HG02870 (cell line): Measurements from ENCODE around the gene FNDC3B.
A peak's percentile ranks its signal among the peaks of the same experiment; 100 is the strongest.

ENCODE experiments used
- ATAC-seq: cut with Tn5 transposase; IDR thresholded peaks from one replicate; pipeline ENCODE4 v1.9.1; 2021; ENCODE audit warnings: mild to moderate bottlenecking, moderate library complexity; ENCODE audit not compliant: unreplicated experiment

The FNDC3B gene

DNA sequence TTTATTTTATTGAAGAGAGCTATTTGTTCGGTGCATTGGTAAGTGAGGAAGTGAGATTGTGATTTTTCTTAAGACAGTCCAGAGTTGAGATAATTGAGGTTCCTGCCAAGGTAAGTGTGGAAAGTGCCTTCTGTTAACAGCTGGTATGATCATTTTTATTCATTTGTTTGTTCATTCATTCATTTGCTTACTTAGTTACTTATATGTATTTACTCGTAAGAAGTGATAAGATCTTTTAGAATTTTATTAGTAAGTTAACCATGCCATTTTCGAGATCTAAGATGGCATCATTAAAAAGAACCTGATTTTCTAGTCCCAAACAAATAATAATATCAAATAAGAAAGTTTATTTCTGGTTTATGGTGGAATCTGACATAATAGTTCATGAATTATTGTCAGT is 258.9 kb downstream of the FNDC3B start:
- ATAC-seq, result no peak

- no peak for ATAC-seq
These were observed 260.8 kb downstream of the FNDC3B start for GRCh38 chr3:172300187-172300586.

DNA sequence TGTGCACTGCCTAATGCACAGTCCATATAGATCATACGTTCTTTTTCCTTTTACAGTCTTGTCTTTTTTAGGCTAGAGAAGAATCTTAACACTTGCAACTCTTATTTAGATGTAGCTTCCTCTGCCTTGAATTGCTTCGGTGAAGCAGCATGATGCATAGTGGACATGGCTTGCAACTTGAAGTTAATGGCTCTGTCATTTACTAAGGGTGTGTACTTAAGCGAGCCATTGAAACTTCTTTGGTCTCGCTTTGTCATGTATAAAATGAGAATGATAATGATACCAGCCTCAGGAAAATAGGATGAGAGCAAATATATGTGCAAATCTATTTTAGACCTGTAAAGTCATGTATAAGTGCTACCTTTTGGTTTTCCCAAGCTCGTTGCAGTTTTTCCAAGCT is 261.5 kb downstream of the FNDC3B start:
- ATAC-seq, result no peak

- ATAC-seq, result no peak
These were observed 262.8 kb downstream of the FNDC3B start for GRCh38 chr3:172302203-172302602.

- ATAC-seq, result no peak
These were observed 263.8 kb downstream of the FNDC3B start for GRCh38 chr3:172303181-172303580.

DNA sequence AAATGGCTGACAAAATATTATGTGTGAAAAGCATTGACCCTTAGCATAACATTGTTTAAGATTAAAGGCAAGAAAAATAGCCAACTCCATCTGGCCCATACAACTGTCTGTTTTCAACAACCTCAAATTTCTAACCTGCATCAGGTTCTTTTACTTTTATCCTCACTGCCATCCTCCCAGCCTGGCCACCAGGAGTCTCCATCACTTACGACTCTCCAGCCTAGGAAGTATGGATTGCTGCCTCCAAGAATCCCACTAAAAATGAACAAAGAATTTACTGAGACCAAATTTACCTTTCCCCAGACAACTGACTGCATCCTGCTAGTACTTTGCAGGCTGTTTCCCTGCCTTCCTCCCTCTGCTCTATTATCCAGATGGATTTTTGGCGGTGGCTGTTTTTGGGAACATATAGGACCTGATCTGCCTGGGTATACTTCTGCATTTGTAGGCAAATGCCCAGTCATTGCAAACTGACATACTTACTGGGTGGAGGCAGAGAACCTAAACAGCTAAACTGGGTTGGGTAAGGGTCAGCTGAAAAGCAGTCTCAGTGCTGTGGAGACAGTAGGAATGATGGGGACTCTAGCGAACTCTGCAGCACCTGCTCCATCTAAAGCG is 264.7 kb downstream of the FNDC3B start:
- ATAC-seq, result no peak

DNA sequence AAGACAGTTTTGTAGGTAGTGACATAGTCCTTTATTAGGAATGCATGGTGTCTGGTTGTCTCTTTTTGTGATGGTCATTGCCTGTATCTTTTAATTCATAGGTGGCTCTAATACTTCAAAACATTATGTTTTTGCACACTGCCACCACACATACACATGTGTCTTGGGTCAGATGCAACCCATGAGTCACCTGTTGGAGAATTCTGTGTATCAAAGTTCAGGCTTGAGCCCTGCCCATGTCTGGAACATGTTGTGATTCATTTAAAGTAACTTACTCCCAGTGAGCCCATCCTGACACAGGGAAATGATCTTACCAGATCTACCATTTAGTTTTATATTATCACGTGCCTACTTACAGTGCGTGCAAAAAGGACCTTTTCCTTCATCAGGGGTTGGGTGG is 266.2 kb downstream of the FNDC3B start:
- ATAC-seq, result no peak

DNA sequence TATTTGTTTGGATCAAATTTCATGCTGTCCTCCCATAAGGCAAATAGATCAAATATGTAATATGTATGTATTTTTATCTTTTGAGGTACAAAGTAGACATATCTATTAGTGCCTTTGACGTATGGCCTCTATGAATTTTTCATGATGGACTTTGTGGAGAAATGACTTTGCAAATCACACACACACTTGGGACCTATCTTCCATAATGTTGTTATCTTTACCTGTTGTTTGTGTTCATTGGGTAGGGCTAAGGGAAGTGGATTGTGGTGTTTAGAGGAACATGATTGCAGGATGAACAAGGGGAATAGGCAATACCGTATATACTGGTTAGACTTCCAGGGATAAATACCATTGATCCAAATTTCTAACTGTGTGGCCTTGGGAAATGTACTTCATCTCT is 266.6 kb downstream of the FNDC3B start:
- ATAC-seq, result no peak

GRCh38 chr3:172307141-172307560 is 267.8 kb downstream of the FNDC3B start:
- ATAC-seq, result no peak

- no peak for ATAC-seq
These were observed 269.7 kb downstream of the FNDC3B start for GRCh38 chr3:172309059-172309458.

DNA sequence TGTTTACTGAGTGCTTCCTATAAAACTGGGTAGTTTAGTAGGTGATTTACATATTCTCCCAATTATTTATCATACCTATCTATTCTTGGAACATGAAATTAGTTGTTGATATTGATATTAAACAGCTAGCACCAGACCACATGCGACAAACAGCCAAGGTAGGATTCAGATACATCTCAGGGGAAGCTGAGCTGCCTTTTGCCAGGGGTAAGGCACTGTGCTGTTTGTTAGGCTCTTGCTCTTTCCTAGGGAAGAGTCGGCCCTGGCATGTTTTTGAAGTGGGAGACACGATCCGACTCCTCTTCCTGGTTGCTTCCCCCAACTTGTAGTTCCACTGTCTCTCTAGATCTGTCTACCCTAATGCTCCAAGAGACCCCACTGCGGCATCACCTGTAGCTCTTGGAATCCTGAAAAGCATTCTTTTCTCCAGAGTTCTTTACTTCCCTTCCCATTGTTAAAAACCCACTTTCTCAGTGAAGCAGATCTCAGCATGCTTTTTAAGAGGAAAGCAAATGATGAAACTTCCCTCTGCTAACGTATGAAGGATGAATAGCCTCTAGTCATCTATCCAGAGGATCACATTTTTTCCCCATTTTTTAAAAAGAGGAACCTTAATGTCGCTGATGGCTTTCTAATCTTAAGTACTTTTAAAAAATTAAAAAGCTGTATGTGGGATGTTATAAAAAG is 270.5 kb downstream of the FNDC3B start:
- no peak for ATAC-seq

DNA sequence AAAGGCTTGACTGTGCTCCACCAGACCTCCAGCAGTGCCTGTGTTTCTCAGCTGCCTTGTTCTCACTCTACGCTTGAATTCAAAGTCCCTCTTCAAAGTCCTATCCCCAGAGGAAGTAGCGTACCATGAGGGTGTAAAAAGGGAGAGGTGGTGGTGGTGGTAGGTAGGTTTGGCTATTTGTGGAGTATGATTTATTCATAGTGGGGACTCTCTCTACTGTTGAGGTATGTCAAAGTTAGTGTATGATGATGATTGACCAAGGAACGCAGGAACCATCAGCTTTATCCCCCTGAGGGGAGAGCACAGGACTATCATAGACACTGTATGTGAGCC is 271.0 kb downstream of the FNDC3B start:
- ATAC-seq, result no peak

DNA sequence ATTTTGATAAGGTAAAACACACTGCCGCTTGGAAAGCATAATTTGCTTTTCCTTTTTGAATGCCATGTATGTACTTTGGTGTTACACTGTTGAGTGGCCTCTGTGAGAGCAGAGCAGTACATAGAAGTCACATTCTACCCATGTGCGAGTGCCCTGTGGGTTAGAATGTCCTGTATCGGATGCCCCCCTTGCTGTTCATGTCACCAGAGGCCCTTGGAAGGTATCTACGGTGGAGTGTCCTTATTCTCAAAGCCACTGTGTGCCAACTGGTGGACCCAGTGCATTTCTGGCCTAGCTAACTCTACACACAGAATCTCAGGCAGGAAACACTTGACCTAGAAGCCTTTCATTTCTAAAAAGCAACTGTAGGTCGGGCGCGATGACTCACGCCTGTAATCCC is 271.8 kb downstream of the FNDC3B start:
- ATAC-seq, result no peak

DNA sequence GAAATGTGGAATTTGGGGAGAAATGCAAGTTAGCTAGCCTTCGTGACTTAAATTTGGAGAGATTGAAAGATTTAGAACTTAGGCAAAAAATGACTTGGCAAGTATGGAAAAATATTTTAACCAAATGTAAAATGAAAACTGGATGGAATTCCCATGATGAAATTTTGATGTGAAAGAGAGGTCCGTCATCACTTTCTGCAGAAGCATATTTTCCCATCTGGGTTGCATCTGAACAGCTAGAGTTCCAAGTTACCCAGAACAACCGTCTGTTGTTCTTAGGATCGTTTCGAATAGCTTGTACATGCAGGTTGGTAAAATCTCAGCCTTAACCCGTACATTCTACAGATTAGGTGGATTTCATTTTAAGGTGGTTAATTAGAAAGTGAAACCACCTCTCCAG is 272.6 kb downstream of the FNDC3B start:
- ATAC-seq, result no peak

- no peak for ATAC-seq
These were observed 273.3 kb downstream of the FNDC3B start for GRCh38 chr3:172312711-172313110.

DNA sequence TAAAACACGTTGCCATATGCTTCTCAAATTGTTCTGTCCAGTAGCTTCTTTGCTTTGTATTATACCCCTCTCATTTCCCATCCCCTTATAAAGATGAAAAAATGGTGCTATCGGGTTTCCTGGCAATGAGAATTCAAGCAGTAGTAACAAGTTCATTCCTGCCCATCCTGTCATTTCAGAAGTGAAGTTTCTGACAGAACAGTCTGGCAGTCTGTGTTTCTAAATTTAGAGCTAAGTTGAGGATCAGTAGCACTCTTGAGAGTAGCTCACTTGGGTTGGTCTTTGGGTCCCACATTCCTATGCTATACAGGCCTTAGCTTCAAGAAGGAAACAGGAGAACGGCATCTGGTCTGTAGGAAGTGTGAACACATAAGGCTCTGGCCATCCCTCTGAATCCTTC is 274.3 kb downstream of the FNDC3B start:
- ATAC-seq, result no peak

DNA sequence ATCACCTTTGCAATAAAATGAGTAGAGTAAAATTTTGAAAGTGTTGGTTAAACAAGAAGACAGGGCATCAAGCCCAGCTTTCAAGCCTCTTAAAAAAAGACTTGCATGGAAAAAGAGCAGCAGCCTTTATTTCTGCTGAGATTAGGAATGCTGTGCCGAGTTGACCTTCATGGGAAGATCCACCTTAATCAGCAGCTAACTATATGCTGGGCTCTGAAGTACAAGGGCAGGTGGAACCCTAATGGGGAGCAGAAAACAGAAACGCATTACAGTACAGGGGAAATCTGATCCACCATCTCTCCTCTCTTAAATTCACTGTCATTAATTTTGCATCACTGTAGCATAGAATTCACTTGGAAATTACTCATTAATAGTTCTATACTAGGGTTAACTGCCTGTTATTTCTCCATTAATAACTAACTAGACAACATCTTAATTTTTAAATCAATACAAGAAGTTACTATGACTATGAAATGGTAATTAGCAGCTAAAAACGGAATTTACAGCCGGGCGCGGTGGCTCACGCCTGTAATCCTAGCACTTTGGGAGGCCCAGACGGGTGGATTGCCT is 275.3 kb downstream of the FNDC3B start:
- ATAC-seq, result no peak

- ATAC-seq, result no peak
These were observed 276.2 kb downstream of the FNDC3B start for GRCh38 chr3:172315401-172316091.

GRCh38 chr3:172316758-172317157 is 277.4 kb downstream of the FNDC3B start:
- no peak for ATAC-seq

GRCh38 chr3:172317481-172317880 is 278.1 kb downstream of the FNDC3B start:
- no peak for ATAC-seq

DNA sequence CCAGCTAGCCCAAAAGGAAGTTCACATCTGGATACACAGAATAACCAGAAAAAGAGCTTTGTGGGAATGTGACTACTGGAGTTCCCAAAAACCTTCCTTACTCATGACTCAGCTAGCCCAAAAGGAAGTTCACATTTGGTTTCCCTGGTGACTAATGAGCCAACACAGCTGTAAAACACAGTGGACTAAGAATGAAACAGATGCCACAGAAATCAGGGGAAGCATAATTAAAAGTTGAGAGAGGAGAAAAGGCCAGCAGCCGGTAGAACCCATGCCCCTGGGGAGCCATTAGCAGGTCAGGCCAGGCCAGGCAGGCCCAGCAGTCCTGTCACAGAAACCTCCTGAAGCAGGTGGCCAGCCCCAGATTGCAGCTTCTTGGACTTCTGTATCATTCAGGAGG is 278.6 kb downstream of the FNDC3B start:
- ATAC-seq, result peak; percentile 74

DNA sequence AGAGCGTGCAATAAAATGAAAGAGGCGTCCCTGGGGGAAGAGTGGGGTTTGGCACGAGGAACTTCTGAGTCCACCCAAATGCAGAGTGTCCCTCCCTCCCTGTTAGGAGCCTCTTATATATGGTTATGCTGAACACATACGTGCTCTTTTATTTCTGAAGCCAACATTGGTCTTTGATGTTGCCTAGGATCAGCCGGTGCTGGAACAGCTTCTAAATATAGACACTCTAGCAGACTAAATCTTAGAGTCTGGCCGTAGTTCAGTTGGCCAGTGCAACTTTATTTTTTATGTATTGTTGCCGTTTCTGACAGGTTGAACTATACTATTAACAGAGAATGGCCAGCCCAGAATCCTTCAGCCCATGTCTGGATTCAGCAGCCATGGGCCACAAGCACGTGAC is 280.2 kb downstream of the FNDC3B start:
- no peak for ATAC-seq
